T-helper 22 cell (primary cell): ENCODE results near the gene RPS4Y1.

Experiments used
- DNase-seq: peaks from one replicate; pipeline ENCODE4 v3.0.0-alpha.2; 2020; ENCODE audit warnings: low read depth

RPS4Y1 gene

DNA sequence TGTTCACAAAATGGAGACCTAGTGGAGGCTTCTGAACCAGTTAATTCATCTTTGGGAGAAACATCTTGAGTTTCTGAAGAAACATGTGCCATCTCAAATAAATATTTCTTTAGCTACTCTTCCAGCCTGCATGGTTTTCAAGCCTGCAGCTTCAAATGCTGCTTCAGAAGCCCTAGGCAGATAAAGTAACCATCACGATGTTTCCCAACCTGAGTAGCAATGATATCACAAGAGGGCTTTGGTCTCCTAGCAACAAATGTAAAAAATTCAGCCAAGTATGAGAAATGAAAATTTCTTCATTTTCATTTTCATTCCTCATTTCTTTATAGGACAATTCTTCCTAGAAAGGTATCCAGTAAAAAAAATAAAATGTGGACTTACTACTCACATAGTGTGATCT lies 42.2 kb downstream of the RPS4Y1 start:
- DNase-seq = no peak

DNA sequence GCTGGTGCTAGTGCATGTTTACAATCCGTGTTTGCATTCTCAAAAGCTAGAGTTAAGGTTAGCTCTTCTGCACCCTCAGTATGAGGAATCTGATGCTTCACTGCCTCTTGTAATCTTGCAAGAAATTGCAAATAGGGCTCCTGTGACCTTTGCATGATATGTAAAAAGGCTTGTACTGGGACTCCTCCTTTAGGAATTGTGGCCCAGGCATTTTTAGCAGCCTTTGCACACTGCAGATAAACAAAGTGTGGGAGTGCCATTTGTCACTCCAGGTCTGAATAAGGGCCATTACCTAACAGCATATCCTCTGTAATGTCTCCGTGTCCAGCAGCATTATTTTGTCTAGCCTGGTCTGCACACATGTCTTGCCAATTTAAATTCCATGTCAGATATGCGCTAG lies 44.5 kb downstream of the RPS4Y1 start:
- no peak for DNase-seq

DNA sequence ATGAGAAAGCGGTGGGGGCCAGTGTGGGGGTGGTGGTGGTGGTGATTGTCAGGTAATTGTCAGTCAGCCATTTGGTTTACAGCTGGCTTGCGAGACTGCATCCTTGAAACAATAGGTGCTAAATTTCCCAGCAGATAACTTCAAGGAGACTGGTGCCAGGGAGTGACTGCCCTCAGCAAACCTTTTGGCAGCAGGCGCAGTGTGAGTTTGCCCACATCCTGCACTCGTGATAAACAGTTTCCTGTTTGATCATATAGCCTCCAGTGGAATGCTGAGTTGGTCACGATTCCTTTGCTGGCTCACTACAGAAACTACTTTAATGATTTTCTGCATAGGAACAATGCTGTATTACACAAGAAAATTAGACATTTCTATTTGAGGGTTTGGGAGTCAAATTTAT lies 46.0 kb downstream of the RPS4Y1 start:
- DNase-seq = no peak

DNA sequence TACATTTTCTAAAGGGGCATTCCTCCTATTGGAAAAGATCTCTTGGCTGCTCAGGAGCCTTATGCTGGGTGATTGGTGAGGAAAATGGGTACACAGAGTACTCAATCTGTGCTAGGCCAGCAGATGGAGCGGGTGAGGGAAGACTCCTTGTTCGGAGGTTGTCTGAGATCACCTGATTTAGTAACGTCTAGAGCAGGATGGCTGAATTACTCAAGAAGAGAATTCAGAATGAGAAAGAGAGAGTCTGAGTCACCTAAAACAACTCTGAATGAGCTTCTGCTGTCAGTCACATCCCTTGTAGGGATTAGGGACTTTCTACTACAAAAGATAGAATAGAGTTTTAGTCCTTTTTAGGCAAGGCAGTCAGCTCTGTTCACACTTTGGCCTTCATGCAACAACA lies 46.6 kb downstream of the RPS4Y1 start:
- DNase-seq = no peak

DNA sequence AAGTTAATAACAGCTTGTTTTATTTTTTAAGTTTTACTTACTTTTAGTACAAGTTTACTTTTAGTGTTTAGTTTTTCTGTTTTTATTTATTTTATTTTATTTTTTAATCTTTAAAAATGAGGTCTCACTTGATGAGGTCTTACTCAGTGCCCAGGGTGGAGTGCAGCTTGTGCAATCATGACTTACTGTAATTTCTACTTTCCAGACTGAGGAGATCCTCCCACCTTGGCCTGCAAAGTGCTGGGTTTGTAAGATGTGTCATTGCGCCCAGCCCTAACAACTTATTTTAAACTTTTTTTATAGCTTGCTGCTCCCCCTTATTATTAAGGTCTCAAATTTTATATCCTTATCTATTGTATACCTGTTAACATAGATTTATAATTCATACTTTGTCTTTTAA lies 52.1 kb downstream of the RPS4Y1 start:
- no peak for DNase-seq

DNA sequence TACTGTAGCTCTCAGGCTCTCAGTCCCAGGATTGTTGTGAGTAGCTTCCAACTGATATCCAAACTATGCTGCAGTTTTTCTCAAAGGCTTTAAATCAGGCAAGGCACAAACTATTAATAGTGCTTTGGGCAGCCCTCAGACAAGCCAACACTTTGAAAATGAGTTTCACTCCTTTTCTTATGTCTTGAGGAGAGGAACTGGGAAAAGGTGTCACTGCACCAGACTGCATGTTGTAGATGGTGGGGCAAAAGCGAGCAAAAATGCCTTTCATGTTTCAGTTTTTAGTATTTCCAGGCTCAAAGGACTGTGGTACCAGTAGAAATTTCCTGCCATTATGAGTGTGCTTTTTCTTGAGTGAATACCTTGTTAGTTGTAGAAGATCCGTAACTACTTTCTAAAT lies 54.6 kb downstream of the RPS4Y1 start:
- DNase-seq = no peak

DNA sequence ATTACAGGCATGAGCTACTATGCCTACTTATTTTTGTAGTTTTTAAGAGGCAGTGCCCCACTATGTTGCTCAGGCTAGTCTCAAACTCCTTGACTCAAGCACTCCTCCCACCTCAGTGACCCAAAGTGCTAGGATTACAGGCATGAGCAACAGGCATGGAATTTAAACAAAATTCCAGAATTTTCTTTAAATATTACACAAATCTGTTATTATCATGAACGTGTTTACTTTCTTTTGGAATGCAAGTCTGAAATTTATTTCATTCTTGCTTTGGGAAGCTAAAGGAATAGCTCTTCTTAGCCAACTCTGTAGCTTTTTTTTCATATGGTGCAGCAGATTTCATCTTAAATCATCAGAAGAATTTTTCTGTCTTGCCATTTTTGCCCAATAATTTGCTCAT lies 66.0 kb downstream of the RPS4Y1 start:
- no peak for DNase-seq

DNA sequence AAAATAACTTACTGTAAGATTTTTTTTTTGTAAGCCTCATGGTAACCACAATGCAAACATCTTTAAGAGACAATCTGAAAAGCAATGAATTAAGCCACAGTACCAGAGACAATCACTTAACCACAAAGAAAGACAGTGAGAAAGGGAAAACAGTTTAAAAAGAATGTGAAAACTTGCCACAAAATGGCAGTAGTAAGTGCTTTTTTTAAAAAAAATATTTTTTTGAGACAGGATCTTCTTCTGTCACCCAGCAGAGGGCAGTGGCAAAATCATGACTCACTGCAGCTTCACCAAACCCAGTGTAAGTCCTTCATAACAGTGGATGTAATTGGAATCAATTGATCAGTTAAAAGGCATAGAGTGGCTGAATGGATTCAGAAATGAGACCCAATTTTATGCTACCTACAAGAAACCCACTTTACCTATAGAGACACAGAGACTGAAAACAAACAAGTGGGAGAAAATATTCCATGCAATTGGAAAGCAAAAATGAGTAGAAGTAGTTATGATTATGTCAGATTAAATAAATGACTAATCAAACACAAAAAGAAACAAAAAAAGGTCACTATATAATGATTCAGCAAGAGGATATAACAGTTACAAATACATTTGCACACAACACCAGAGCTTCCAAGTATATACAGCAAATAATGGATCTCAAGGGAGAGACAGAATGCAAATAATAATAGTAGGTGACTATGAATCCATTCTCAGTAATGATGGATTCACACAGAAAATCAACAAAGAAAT lies 71.8 kb downstream of the RPS4Y1 start:
- no peak for DNase-seq
